ENCODE measurements around the gene CBARP. TPM values are rescaled to one million over a fixed set of nuclear protein-coding genes. Genes with fewer than 3 reads are reported as not detected.

The CBARP gene
- polyA plus RNA-seq, 6 donors from 2014 or later, result not detected

DNA sequence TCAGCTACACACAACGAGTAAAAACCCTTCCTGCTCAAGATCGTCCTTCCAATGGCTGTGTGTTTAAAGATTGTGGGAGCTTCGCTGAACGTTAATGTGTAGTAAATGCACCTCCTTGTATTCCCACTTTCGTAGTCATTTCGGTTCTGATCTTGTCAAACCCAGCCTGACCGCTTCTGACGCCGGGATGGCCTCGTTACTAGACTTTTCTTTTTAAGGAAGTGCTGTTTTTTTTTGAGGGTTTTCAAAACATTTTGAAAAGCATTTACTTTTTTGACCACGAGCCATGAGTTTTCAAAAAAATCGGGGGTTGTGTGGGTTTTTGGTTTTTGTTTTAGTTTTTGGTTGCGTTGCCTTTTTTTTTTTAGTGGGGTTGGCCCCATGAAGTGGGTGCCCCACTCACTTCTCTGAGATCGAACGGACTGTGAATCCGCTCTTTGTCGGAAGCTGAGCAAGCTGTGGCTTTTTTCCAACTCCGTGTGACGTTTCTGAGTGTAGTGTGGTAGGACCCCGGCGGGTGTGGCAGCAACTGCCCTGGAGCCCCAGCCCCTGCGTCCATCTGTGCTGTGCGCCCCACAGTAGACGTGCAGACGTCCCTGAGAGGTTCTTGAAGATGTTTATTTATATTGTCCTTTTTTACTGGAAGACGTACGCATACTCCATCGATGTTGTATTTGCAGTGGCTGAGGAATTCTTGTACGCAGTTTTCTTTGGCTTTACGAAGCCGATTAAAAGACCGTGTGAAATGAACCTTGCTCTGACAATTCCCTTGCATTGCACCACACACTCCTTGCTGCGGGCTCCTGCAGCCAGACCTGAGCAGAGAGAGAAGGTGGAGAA is 34.8 kb upstream of the CBARP start:
- H3K27ac Mint-ChIP-seq, result peak overlapping the region; percentile 56 to 97 (median 87)
- peaks cover 56 to 66% (median 65%) of the 10 kb centered on the region in 3 donors for H3K4me1 Mint-ChIP-seq
- no peaks in the 10 kb centered on the region for H3K27me3 Mint-ChIP-seq
- no peaks in the 10 kb centered on the region for H3K9me3 Mint-ChIP-seq
- H3K4me3 Mint-ChIP-seq, result peak overlapping the region; percentile 15 to 96 (median 62)
- ATAC-seq (ENCODE audit: low read depth in 2 of 2) (no peak), DNase-seq (no peak)
- H3K36me3 Mint-ChIP-seq, result peaks cover 0 to 5% of the 10 kb centered on the region in 2 donors

DNA sequence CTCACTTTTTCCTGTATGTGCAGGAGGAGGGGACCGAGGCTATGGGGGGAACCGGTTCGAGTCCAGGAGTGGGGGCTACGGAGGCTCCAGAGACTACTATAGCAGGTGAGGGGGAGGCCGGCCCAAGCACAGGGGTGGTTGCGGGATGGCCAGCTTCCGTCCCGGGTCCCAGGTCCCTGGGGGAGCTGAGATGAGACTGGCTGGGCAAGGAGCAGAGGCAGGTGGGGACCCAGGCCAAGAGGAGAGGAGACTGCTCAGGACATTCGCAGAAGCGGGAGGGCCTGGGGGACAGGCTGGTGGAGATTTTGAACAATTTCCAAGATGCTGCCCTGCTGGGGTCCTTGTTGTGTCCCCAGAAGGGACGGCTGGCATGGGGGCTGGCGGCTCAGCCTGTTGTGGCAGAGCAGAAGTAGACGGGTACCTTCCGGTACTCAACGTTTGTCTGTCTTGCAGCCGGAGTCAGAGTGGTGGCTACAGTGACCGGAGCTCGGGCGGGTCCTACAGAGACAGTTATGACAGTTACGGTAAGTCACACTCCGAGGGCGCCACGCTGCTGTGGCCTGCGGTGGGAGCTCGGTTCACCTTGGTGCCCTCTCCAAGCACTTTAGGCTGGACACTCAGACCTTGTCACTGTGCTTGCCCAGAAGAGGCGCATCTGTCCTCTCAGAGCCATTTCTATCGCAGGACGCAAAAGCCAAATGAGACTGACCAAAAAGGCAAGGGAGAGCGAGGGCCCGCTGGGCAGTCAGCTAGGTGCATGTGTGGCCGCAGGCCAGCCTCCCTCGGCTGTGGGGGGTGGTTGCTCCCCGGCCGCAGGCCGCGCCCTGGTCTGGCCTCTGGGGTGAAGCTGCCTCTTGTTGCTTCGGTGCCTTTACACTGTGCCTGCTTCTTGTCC is 34.0 kb upstream of the CBARP start:
- peaks cover 58 to 70% (median 68%) of the 10 kb centered on the region in 3 donors for H3K4me1 Mint-ChIP-seq
- H3K4me3 Mint-ChIP-seq, result peak overlapping the region; percentile 75 to 96 (median 88)
- H3K27ac Mint-ChIP-seq, result peak overlapping the region in 5 of 6 donors; percentile 77 to 97 (median 93)
- ATAC-seq (ENCODE audit: low read depth in 2 of 2) (no peak), DNase-seq (no peak)
- no peaks in the 10 kb centered on the region for H3K27me3 Mint-ChIP-seq
- peaks cover 0 to 5% of the 10 kb centered on the region in 2 donors for H3K36me3 Mint-ChIP-seq
- H3K9me3 Mint-ChIP-seq, result no peaks in the 10 kb centered on the region

DNA sequence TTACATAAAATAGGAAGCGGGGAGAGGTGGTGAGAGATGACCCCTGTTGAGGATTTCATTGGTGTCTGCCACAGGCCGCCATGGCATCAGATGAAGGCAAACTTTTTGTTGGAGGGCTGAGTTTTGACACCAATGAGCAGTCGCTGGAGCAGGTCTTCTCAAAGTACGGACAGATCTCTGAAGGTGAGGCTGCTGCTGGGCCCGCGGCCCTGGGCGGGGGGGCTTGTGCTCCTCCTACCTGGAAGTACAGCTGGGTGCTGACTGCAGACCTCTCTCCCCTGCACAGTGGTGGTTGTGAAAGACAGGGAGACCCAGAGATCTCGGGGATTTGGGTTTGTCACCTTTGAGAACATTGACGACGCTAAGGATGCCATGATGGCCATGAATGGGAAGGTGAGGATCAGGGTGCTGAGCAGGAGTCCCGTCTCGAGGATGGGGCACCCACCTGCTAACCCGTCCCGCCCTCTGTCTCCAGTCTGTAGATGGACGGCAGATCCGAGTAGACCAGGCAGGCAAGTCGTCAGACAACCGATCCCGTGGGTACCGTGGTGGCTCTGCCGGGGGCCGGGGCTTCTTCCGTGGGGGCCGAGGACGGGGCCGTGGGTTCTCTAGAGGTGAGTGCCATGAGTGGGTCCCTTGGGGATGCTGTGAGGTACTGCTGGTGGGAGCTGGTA is 33.2 kb upstream of the CBARP start:
- peaks cover 59 to 65% (median 64%) of the 10 kb centered on the region in 3 donors for H3K4me1 Mint-ChIP-seq
- peak overlapping the region; percentile 87 to 96 (median 88) for H3K4me3 Mint-ChIP-seq
- no peaks in the 10 kb centered on the region for H3K9me3 Mint-ChIP-seq
- DNase-seq (no peak), ATAC-seq (ENCODE audit: low read depth in 2 of 2) (no peak)
- peak overlapping the region; percentile 91 to 97 (median 93) for H3K27ac Mint-ChIP-seq
- peaks cover 0 to 5% of the 10 kb centered on the region in 2 donors for H3K36me3 Mint-ChIP-seq
- no peaks in the 10 kb centered on the region for H3K27me3 Mint-ChIP-seq

DNA sequence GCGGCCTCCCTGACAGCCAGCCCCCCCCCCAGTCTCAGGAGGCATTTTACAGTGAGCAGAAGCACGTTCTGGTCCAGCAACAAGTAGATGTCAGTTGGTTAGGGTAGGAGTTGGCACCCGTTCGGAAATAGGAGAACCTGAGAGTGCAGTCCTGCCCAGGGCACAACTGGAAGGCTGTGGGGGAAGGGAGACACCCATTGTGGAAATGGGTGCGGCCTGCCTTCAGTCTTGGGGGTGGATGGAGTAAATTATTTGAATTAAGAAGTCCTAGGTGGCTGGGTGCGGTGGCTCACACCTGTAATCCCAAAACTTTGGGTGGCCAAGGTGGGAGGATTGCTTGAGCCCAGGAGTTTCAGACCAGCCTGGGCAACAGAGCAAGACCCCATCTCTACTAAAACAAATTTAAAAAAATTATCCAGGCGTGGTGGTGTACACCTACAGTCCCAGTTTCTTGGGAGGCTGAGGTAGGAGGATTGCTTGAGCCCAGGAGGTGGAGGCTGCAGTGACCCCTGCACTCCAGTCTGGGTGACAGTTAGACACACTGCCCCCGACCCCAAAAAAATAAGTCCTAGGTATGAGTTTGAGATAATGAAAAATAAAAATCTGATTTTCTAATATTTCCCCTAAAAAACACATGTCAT is 32.5 kb upstream of the CBARP start:
- Mint-ChIP-seq H3K36me3 (peaks cover 0 to 5% of the 10 kb centered on the region in 2 donors), H3K4me1 (peaks cover 60 to 70% (median 69%) of the 10 kb centered on the region in 3 donors), H3K27me3 (no peaks in the 10 kb centered on the region), H3K4me3 (peak overlapping the region; percentile 87 to 96 (median 88)), H3K9me3 (no peaks in the 10 kb centered on the region), H3K27ac (peak overlapping the region; percentile 91 to 97 (median 94))
- no peak for ATAC-seq (ENCODE audit: low read depth in 2 of 2)
- DNase-seq, result no peak

DNA sequence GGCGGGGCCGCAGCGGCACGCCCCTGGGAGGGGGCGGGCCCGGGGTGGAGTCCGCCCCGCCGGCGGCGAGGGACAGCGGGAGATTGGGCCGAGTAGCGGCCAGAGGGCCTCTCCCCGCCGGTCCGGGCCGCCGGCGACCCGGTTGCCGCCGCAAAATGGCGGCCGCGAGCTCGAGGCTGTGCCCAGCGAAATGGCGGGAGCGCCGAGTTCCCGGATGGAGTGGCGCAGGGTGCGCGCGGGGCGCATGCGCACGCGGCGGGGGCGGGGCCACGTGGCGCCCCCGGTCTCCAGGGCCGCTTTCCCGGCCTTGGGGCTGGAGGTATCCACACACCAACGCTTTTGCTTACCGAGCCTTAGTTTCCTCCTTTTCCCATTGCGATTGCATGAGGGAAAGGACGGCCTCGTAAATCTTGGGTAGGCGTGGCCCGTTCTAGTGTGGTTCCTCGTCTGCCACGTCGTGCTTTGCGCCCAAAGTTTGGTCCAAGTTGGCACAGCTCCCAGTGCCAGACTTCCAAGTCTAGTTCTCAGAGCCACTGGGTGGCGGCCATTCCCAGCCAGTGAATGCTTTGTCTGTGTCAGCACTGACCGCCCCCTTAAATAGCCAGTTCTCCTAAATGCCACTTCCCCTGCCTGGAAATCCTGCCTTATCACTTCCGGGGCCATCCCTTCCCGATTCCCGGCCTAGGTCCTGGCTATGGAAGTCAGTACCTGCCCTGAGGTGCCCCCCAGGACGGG is 31.8 kb upstream of the CBARP start:
- peak; percentile 22 to 42 for ATAC-seq (ENCODE audit: low read depth in 2 of 2)
- no peaks in the 10 kb centered on the region for H3K27me3 Mint-ChIP-seq

DNA sequence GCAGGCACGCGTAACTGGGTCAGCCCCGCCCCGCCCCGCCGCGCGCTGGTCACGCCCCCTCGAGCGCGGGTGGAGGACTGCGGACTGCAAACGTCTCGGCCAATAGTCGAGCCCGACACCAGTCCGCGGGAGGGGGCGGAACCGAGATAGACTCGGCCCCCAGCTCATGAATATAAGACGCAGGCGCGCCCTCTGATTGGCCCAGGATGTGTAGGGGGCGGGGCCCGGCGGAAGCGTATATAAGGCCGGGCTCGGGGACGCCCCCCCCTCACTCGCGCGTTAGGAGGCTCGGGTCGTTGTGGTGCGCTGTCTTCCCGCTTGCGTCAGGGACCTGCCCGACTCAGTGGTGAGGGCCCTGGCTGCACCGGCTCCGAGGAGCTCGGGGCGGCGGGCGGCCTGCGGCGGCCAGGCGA is 31.3 kb upstream of the CBARP start, which contains the start of gene CIRBP:
CIRBP (plus strand) TSS at position 268 of the 413 bp plus-strand sequence. CDS start 1,602 bp downstream, outside the sequence.
- Mint-ChIP-seq H3K27ac (peak within 1 kb of the TSS; percentile 94 to 99 (median 96)), H3K27me3 (no peaks in the 10 kb centered on the region), H3K9me3 (no peaks in the 10 kb centered on the region), H3K4me1 (peaks cover 69 to 82% (median 78%) of the 10 kb centered on the region in 3 donors), H3K4me3 (peak within 1 kb of the TSS; percentile 87 to 96 (median 91)), H3K36me3 (peaks cover 0 to 5% of the 10 kb centered on the region in 2 donors)
- peak; percentile 56 to 67 for ATAC-seq (ENCODE audit: low read depth in 2 of 2)
- DNase-seq, result peak; percentile 99

More for the DNA sequence above, 31.8 kb upstream of the CBARP start:
- DNase-seq, result peak; percentile 82
- peaks cover 0 to 5% of the 10 kb centered on the region in 2 donors for H3K36me3 Mint-ChIP-seq
- peak overlapping the region in 5 of 6 donors; percentile 93 to 97 (median 94) for H3K27ac Mint-ChIP-seq
- no peaks in the 10 kb centered on the region for H3K9me3 Mint-ChIP-seq
- peak overlapping the region; percentile 87 to 96 (median 90) for H3K4me3 Mint-ChIP-seq
- peaks cover 64 to 77% (median 76%) of the 10 kb centered on the region in 3 donors for H3K4me1 Mint-ChIP-seq

DNA sequence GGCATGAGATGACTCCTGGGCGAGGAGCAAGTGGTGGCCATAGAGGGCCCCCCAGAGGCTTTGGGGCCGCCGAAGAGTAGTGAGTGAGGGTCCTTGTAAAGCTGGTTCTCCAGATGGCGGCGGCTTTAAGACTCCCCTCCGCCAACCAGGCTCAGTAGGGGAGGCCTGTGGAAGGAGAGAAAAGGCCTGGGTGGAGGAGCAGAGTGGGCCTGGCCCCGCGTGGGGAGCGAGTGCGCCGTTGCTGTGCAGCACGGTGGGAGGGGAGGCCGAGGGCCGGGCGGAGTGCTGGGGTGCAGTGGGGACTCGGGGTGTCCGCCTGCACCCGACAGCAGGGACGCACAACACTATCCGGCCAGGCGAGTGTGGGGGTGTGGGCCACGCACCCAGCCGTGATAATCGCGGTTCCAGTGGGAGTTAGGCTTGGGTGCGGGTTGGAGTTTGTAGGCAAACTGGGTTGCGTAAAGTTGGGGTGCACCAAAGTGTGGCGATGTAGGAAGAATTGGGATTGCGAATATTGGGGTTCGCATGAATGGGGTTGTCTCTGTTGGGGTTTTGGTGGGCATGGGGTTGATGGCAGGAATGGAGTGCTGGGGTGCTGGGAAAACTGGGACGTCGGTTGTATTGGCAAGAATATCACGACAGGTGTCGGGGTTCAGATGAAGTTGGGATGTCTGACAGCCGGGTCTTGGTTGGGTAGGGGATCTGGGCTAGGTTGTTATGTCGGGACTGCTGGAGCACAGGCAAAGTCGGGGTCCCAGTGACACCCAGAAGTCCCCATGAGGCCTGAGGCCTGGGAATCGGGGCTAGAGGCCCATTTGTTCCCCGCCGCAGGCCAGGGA is 30.6 kb upstream of the CBARP start:
- no peaks in the 10 kb centered on the region for H3K9me3 Mint-ChIP-seq
- H3K27ac Mint-ChIP-seq, result peak overlapping the region; percentile 80 to 99 (median 96)
- ATAC-seq (ENCODE audit: low read depth in 2 of 2), result no peak
- peaks cover 0 to 5% of the 10 kb centered on the region in 2 donors for H3K36me3 Mint-ChIP-seq
- no peak for DNase-seq
- H3K27me3 Mint-ChIP-seq, result no peaks in the 10 kb centered on the region
- peaks cover 64 to 83% (median 78%) of the 10 kb centered on the region in 3 donors for H3K4me1 Mint-ChIP-seq
- H3K4me3 Mint-ChIP-seq, result peak overlapping the region; percentile 80 to 96 (median 91)

DNA sequence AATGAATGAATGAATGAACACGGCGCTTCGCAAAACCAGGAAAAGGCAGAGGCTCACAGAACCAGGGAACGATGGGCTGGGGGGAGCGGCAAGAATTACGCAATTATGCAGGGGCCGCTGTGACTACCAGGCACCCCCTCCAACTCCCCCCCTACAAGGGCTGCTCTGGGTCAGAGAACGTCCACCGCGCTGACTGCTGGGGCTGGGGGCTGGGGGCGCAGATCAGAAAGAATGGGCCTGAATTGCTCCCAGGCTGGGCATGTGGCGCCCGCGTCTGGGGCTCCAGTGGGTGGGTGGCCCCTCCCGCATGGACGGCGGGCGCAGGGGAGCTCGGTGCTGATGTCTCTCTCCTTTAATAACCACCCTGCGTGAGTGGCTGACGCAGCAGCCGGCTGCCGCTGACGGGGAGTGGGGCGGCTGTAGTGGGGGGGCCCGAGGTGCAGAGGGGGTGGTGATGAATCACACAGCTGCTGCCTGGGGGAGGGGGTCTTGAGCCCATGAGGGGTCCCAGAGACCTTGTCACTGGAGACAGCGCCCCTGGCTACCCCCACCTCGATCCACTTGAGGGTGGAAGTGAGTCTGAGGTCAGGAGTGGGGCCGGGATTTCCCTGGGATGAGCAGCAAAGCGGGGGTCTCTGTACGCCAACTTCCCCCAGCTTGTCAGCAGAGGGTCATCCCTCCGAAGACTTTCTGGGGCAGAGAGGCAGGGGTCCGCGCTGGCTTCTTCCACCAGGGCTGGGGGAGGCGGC is 29.8 kb upstream of the CBARP start:
- H3K36me3 Mint-ChIP-seq, result peaks cover 0 to under 1% of the 10 kb centered on the region in 2 donors
- DNase-seq, result no peak

DNA sequence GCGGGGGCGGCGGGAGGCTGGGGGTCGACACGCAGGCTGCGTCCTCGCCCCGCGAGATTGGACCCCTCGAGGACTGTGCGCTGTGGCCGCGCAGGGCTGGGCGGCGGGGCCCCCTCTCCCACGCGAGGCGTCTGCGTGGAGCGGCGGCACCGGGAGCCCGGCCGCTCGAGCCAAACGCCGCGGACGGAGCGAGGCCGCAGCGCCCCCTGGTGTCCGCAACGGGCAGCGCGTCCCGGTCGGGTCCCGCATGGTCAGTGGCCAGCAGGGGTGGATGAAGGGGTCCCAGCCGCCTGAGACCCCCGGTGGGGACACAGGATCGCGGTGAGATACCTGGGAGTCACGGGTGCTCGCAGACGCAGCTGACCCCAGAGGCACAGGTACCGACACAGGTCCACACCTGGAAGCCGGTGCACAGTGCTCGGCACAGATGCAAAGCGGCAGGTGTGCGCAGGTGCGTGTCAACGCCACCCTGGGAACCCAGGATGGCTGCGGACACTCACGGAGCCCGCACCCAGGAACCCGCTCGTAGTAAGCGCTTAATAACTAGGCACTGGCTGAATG is 29.2 kb upstream of the CBARP start:
- H3K4me1 Mint-ChIP-seq, result peaks cover 72 to 87% (median 78%) of the 10 kb centered on the region in 3 donors
- H3K9me3 Mint-ChIP-seq, result no peaks in the 10 kb centered on the region
- H3K4me3 Mint-ChIP-seq, result peak overlapping the region; percentile 63 to 95 (median 80)
- ATAC-seq (ENCODE audit: low read depth in 2 of 2) (peak; percentile 6 to 15), DNase-seq (peak; percentile 80)
- peak overlapping the region; percentile 77 to 100 (median 95) for H3K27ac Mint-ChIP-seq
- H3K27me3 Mint-ChIP-seq, result no peaks in the 10 kb centered on the region
- no peaks in the 10 kb centered on the region for H3K36me3 Mint-ChIP-seq

More for the DNA sequence above, 29.8 kb upstream of the CBARP start:
- ATAC-seq (ENCODE audit: low read depth in 2 of 2), result no peak
- H3K27me3 Mint-ChIP-seq, result no peaks in the 10 kb centered on the region
- H3K4me1 Mint-ChIP-seq, result peaks cover 68 to 83% (median 79%) of the 10 kb centered on the region in 3 donors
- H3K27ac Mint-ChIP-seq, result peak overlapping the region; percentile 77 to 97 (median 92)
- peak overlapping the region; percentile 7 to 95 (median 73) for H3K4me3 Mint-ChIP-seq
- no peaks in the 10 kb centered on the region for H3K9me3 Mint-ChIP-seq

DNA sequence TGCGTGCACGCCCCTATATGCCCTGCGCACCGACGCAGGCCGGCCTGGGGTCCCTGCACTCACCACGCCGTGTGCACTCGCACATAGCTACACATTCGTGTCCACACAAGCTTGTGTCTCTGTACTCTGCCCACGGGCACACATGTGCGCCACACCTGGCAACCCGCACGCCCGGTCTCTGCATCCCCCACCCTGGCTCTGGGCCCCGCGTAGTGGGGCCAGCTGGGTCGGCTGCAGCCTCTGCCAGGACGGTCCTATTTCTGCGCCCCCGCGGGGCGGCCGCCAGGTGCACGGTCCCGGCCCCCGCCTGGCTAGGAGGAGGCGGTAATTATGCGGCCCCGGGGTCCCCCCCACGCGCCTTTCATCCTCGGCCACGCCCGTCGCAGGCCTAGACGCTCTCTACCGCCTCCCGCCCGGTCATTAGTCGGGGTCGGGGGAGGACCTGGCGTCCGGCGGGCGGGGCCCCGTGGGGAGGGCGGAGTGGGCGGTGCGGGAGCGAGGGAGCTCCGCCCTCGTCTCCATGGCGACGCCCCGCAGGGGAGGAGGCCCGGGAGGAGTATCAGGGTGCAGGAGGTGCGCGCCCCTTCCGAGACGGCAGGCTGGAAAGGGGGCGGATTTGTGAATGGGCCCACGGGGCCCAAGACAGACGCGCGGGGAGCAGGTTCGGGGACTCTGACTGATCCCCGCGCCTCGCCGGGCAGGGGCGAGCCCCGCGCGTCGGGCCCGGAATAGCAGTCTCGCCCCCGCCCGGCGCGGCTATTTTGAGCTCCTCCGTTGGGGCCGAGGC is 28.5 kb upstream of the CBARP start:
- DNase-seq, result peak; percentile 87
- Mint-ChIP-seq H3K36me3 (no peaks in the 10 kb centered on the region), H3K27ac (peak overlapping the region; percentile 74 to 100 (median 94)), H3K4me1 (peaks cover 72 to 87% (median 78%) of the 10 kb centered on the region in 3 donors), H3K27me3 (no peaks in the 10 kb centered on the region), H3K9me3 (no peaks in the 10 kb centered on the region), H3K4me3 (peak overlapping the region; percentile 71 to 95 (median 80))
- ATAC-seq (ENCODE audit: low read depth in 2 of 2), result peak; percentile 19 to 35

Measured in naive B cell (primary cell).